ENCODE measurements around the gene CCND2.

- TF ChIP-seq MAX (CRISPR knock-in tag; IDR thresholded peaks at IDR 0.05) = no peak
- TF ChIP-seq USF2 (CRISPR knock-in tag; IDR thresholded peaks at IDR 0.05) = no peak
- no peak for TF ChIP-seq ATF6 (CRISPR knock-in tag; IDR thresholded peaks at IDR 0.05)
Observed at GRCh38 chr12:4293966-4294505, 20.5 kb downstream of the CCND2 start.
